WTC11 (cell line): ENCODE data around the gene SRM. TPM values are rescaled to one million over a fixed set of nuclear protein-coding genes. Genes with fewer than 3 reads are reported as not detected.
A peak's percentile ranks its signal among the peaks of the same experiment; 100 is the strongest.
"Not testable (repeated sequence)": the region's sequence is repeated elsewhere in the genome, so short reads cannot be mapped to it uniquely, and the experiment has no call there.

Source experiments
- ATAC-seq: fragments of 200-7000 bp; cut with Tn5 transposase; 2 replicates; pipeline ENCODE4 v1.10.0; 2021; ENCODE audit warnings: mild to moderate bottlenecking, moderate library complexity
- CTCF ChIA-PET: fragments of 300-600 bp; sonication (Branson Sonifier 250); formaldehyde crosslinking; loops from one replicate; lab custom pipeline; 2021; ENCODE audit warnings: antibody characterized with exemption; lab: Charles Lee
- POLR2A ChIA-PET: fragments of 350-600 bp; sonication (Branson Sonifier 250); formaldehyde crosslinking; loops from one replicate; lab custom pipeline; 2021; ENCODE audit warnings: antibody characterized with exemption; lab: Charles Lee
- DNase-seq: peaks from one replicate; pipeline ENCODE4 v3.0.0; 2021; ENCODE audit warnings: low spot score
- H3K27ac Mint-ChIP-seq: 2 replicates; pipeline ENCODE4 v1.8.0; 2021; ENCODE audit warnings: mixed read lengths
- H3K27me3 Mint-ChIP-seq: 2 replicates; pipeline ENCODE4 v1.8.0; 2021; ENCODE audit warnings: low read depth, mild to moderate bottlenecking, moderate library complexity, mixed read lengths
- H3K36me3 Mint-ChIP-seq: 2 replicates; pipeline ENCODE4 v1.8.0; 2021; ENCODE audit warnings: mixed read lengths
- H3K4me1 Mint-ChIP-seq: 2 replicates; pipeline ENCODE4 v1.8.0; 2022; ENCODE audit warnings: mixed read lengths
- H3K4me3 Mint-ChIP-seq: 2 replicates; pipeline ENCODE4 v1.8.0; 2021; ENCODE audit warnings: mild to moderate bottlenecking, moderate library complexity, mixed read lengths
- H3K9me3 Mint-ChIP-seq: 2 replicates; pipeline ENCODE4 v1.8.0; 2021; ENCODE audit warnings: mixed read lengths
- AFF4 ChIP-seq: sonication (generic); formaldehyde crosslinking; IDR thresholded peaks from 2 replicates; pipeline ENCODE4 v1.8.1; 2023; ENCODE audit warnings: mild to moderate bottlenecking, missing genetic modification reagents, borderline replicate concordance
- ARID4B ChIP-seq: sonication (generic); formaldehyde crosslinking; IDR thresholded peaks from 2 replicates; pipeline ENCODE4 v1.8.0; 2023; ENCODE audit warnings: missing genetic modification reagents, mild to moderate bottlenecking, borderline replicate concordance
- ATF6 ChIP-seq: sonication (generic); formaldehyde crosslinking; IDR thresholded peaks from 2 replicates; pipeline ENCODE4 v1.8.1; 2023; ENCODE audit warnings: mild to moderate bottlenecking, missing genetic modification reagents
- E2F1 ChIP-seq: sonication (generic); formaldehyde crosslinking; IDR thresholded peaks from 2 replicates; pipeline ENCODE4 v1.8.0; 2022; ENCODE audit warnings: mild to moderate bottlenecking, missing genetic modification reagents
- ETV6 ChIP-seq: sonication (generic); formaldehyde crosslinking; IDR thresholded peaks from 2 replicates; pipeline ENCODE4 v1.8.1; 2022; ENCODE audit warnings: mild to moderate bottlenecking, missing genetic modification reagents
- IRF2 ChIP-seq: sonication (generic); formaldehyde crosslinking; IDR thresholded peaks from 2 replicates; pipeline ENCODE4 v1.8.0; 2022; ENCODE audit warnings: low read depth, missing genetic modification reagents, borderline replicate concordance
- JUN ChIP-seq: sonication (generic); formaldehyde crosslinking; IDR thresholded peaks from 2 replicates; pipeline ENCODE4 v1.8.0; 2023; ENCODE audit warnings: mild to moderate bottlenecking, missing genetic modification reagents
- MAX ChIP-seq: sonication (generic); formaldehyde crosslinking; IDR thresholded peaks from 2 replicates; pipeline ENCODE4 v1.8.0; 2022; ENCODE audit warnings: mild to moderate bottlenecking, missing genetic modification reagents
- MLX ChIP-seq: sonication (generic); formaldehyde crosslinking; IDR thresholded peaks from 2 replicates; pipeline ENCODE4 v1.8.1; 2023; ENCODE audit warnings: mild to moderate bottlenecking, missing genetic modification reagents, moderate library complexity
- NR2C2 ChIP-seq: sonication (generic); formaldehyde crosslinking; IDR thresholded peaks from 2 replicates; pipeline ENCODE4 v1.8.0; 2022; ENCODE audit warnings: mild to moderate bottlenecking, missing genetic modification reagents
- PRDM15 ChIP-seq: sonication (generic); formaldehyde crosslinking; IDR thresholded peaks from 2 replicates; pipeline ENCODE4 v1.8.0; 2022; ENCODE audit warnings: missing genetic modification reagents
- PRRX2 ChIP-seq: fragments of 250-450 bp; sonication (Bioruptor Pico); IDR thresholded peaks from 2 replicates; pipeline ENCODE4 v1.8.0; 2021; ENCODE audit warnings: mild to moderate bottlenecking
- ZNF416 ChIP-seq: fragments of 250-450 bp; sonication (Bioruptor Pico); IDR thresholded peaks from 2 replicates; pipeline ENCODE4 v1.9.0; 2021; ENCODE audit warnings: mild to moderate bottlenecking, inconsistent platforms
- total RNA-seq: library from RNA; stranded (reverse); gene quantifications from 3 replicates; pipeline ENCODE4 v1.2.3, GENCODE V29; 2021

SRM gene
- total RNA-seq, 1 experiment from 2014 or later = 200 TPM

GRCh38 chr1:11099310-11100148 is 39.7 kb upstream of the SRM start, which contains the start of gene EXOSC10 (continued):
- TF ChIP-seq AFF4 (CRISPR knock-in tag) (no peak), ETV6 (CRISPR knock-in tag) (peak; percentile 52; the same call in 1 of the 2 replicates), ARID4B (CRISPR knock-in tag) (peak; percentile 66; the same call in 1 of the 2 replicates), PRRX2 (no peak), ZNF416 (CRISPR knock-in tag) (no peak), MLX (no peak), MAX (CRISPR knock-in tag) (no peak), E2F1 (no peak), JUN (CRISPR knock-in tag) (peak; percentile 33; the same call in 1 of the 2 replicates)

GRCh38 chr1:11098931-11099309 is 39.1 kb upstream of the SRM start:
- TF ChIP-seq PRDM15 (CRISPR knock-in tag) (no peak), NR2C2 (CRISPR knock-in tag) (no peak), IRF2 (no peak), ETV6 (CRISPR knock-in tag) (0 out of 2 replicates have a peak, but pooled peaks have one; percentile 8), ATF6 (CRISPR knock-in tag) (no peak)
- TF ChIP-seq, all 79 proteins: peak for 1
- Mint-ChIP-seq H3K9me3 (no peaks in the 10 kb centered on the region), H3K27me3 (no peaks in the 10 kb centered on the region), H3K4me3 (peak overlapping the region; percentile 97), H3K27ac (peak overlapping the region; percentile 68), H3K4me1 (peaks cover 6% of the 10 kb centered on the region), H3K36me3 (peaks cover 22% of the 10 kb centered on the region)
- ATAC-seq (no peak), DNase-seq (no peak)
- ChIA-PET CTCF (interaction anchor here (1.1 to 3.0 kb wide), 5 partner anchors 23 to 547 kb away, joined by 3 to 42 read pairs (median 6); partner anchors contain the start of gene SRM), POLR2A (interaction anchor here (0.6 to 1.5 kb wide), 5 partner anchors 9 to 156 kb away, joined by 3 to 5 read pairs (median 3); partner anchors contain the start of gene SRM)

GRCh38 chr1:11083784-11084183 is 24.0 kb upstream of the SRM start:
- H3K27ac Mint-ChIP-seq, H3K9me3 Mint-ChIP-seq, POLR2A ChIA-PET, ATAC-seq, H3K4me3 Mint-ChIP-seq, H3K4me1 Mint-ChIP-seq, H3K27me3 Mint-ChIP-seq, DNase-seq: not testable (repeated sequence)
- peaks cover 75% of the 10 kb centered on the region for H3K36me3 Mint-ChIP-seq
- CTCF ChIA-PET = interaction anchor here (1.2 kb wide), 1 partner anchor 46 kb away, joined by 4 read pairs; no protein-coding TSS in a partner anchor
